ENCODE data around the gene NSMCE1.

NSMCE1 gene

GRCh38 chr16:27233731-27234130 is 34.8 kb downstream of the NSMCE1 start:
- no peak overlapping the region for H3K27ac ChIP-seq
- DNase-seq (ENCODE audit: low read depth, low spot score) = no peak

DNA sequence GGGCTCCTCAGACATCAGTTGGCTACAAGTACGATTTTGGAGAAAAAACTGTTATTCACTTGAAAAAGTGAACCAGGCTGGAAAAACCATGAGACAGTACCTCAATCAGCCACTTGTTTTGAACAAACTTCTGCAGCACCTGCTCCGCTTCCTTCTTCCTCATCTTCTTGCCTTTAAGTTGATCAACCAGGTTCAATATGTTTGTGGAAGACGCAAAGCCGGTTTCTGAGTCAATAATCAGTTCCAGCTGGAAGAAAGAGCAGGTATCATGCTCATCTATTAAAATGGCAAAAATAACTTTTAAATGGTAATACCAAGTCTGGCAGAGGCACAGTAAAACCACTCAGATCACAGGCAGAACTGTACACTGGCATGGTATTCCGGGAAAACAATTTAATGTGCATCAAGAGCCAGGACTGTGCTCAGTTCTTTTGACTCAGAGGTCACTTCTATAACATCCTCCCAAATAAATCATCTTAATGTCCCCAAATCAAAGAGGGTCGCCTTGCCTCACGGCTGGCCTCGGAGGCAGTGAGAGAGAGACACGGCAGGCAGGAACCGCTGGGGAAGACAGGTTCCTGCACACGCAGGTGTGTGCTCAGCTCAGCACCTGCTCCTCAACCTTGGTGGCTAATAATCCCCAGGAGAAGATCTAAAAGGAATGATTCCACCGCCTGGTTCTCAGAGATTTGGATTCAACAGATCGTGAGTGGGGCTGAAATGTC is 35.5 kb downstream of the NSMCE1 start:
- DNase-seq (ENCODE audit: low read depth, low spot score) = no peak
- no peak overlapping the region for H3K27ac ChIP-seq

DNA sequence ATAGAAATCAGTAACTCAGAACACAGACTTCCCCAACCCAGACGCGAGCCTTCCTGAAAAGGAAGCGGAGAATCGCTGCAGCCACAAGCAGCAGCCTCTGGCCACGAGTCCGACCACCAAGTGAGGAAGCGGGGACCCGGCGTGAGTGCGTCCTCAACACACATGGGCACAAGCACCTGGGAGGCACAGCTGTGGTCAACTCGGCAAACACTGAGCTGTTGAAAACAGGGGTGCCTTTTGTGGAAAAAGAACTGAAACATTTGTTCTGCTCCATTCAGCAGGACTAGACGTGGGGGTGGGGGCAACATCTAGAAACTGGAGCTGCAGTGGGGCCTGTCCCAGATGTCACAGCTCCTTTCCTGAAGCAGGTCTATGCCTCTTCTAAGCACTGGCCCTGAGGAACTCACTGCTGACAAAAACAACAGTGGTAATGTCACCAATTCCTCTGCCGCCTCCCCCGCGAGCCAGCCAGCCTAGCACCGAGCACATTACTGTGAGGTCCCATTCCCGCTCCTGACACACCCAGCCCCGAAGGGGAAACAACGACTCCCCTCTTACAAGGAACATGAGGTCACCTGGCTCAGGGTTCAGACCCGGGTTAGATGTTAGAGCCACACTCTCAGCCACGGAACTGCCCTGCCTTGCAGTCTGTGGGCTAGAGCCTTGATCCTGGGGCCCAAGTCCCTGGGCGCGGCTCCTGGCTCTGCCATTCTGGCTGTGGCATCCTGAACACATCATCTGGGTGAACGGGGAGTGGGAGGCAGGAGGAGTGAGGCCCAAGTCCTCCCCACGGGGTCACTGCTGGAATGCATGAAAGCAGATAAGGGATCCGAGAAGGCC is 36.3 kb downstream of the NSMCE1 start:
- DNase-seq (ENCODE audit: low read depth, low spot score) = no peak
- H3K27ac ChIP-seq = no peak overlapping the region

- H3K27ac ChIP-seq = no peak overlapping the region
- DNase-seq (ENCODE audit: low read depth, low spot score) = no peak
Observed at GRCh38 chr16:27231692-27232060, 36.9 kb downstream of the NSMCE1 start.

DNA sequence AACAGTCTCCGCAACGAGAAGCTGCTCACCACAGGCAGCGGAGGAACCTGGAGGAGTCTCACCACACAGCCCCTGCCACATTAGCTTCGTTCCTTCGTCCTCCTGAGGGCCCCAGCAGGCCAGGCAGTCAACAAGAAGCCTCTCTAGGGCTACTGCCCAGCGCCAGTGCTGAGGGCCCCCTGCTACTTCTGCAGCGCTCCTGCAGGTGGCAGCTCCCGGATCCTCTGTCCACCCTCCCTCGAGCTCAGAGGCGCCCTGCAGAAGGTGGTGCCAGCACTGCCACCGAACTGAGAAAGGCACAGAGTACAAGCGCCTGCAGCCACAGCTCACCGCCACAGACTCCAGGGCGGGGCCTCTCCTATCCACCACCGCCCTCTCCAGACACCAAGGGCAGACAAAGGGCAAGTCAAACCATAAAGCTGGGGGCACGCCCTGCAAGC is 38.0 kb downstream of the NSMCE1 start:
- no peak overlapping the region for H3K27ac ChIP-seq
- no peak for DNase-seq (ENCODE audit: low read depth, low spot score)

DNA sequence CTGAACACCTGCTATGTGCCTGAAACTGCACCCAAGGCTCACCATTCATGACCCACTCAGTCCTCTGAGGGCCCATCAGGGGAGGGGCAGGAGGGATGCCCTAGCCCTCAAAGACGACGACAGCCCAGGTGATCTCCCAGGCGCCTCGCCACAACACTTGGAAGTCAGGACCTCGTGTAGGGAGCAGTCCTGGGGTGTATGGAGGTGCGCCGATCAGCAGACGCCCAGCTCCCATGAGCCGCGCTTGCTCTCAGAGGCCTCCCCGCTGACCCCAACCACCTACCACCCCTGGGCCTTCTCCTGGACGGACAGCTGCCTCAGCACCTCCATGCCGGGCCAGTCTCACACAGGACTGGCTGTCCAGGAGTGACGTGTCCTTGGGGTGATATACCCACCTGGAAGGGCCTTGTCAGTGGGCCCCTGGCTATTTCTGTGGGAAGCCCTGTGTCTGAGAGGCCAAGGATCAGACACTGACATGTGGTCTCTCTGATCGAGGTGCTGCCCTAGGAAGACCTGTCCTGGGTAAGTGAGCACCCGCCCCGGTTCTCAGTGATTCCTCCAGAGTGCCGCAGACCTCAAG is 38.6 kb downstream of the NSMCE1 start:
- DNase-seq (ENCODE audit: low read depth, low spot score) = no peak
- no peak overlapping the region for H3K27ac ChIP-seq

DNA sequence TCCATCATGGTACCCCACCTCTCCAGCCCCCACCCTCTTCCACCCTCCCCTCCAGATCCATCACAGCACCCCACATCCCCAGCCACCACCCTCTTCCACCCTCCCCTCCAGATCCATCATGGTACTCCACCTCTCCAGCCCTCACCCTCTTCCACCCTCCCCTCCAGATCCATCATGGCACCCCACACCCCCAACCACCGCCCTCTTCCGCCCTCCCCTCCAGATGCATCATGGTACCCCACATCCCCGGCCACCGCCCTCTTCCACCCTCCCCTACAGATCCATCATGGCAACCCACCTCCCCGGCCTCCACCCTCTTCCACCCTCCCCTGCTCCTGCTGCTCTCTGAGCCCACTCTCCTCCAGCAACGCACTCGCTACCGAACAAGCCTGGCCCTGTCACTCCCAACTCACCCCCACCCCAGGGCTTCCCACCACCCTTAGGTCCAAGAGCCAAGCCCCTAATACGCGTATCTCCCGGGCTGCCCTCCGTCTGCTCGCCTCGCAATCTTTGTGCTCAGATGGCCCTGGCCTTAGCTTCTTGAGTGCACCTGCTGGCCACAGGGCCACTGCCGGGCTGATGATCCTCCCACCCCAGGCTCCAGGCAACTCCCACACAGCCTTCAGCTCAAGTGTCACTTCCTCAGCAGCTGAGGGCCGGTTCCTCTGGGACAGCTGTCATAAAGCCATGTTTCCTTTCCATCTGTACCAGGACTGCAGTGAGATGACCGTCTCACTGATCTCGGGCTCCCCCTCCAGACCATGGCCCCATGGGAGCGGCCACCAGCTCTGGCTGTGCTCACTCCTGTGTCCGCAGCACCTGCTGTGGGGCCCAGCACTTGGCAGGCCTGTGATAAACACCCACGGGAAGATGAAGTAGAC is 39.7 kb downstream of the NSMCE1 start:
- H3K27ac ChIP-seq = no peak overlapping the region

GRCh38 chr16:27228045-27228444 is 40.5 kb downstream of the NSMCE1 start:
- no peak overlapping the region for H3K27ac ChIP-seq
- no peak for DNase-seq (ENCODE audit: low read depth, low spot score)

More for the DNA sequence above, 39.7 kb downstream of the NSMCE1 start:
- DNase-seq (ENCODE audit: low read depth, low spot score) = no peak

DNA sequence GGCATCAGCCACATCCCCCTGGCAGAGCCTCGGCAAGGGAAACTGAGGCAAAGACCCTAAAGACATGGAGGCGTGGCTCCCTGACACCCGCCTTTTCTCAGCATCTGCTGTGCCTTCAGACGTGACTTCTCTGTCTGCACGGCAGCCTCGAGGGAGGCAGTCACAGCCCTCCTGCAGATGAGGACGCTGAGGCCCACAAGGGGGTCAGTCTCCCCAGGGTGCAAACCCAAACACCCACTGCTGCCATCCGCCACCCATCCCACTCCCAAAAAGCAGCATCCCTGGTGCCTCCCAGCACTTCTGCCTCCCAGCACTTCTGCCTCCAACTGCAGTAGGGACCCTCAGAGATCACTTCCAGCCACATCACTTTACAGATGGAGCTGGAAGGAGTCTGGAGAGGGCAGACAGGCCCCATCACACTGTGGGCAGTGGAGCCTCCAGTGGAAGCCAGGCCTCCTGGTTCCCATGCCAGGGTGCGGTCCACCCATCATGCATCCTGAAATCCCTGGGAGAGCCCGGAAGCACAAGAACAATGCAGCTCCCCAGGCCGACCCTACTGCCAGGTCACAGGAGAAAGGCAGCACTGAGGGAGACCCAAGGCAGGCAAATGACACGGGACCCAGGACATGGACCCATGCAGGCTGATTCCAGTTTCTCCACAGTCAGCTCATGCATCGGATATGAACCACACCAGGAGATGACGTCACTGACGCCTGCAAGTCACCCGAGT is 41.4 kb downstream of the NSMCE1 start:
- no peak overlapping the region for H3K27ac ChIP-seq
- DNase-seq (ENCODE audit: low read depth, low spot score) = no peak

DNA sequence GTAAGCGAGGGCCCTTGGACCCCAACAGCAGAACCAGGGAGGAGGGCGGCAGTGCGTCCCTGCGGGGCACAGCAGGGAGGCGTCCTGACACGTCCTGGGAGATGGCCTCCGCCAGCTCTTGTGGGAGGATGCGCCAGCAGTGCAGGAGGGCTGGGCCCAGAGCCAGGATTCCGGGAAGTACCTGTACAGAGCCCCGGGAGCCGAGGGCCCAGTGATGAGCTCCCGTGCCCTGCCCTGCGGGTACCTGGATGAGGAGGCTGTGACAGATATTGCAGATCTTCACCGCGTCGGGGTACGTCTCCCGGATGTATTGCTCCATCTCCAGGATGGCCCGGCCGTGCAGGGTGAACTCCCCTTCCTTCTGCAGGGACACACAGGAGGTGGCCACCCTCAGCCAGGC is 42.1 kb downstream of the NSMCE1 start:
- H3K27ac ChIP-seq = no peak overlapping the region
- no peak for DNase-seq (ENCODE audit: low read depth, low spot score)

DNA sequence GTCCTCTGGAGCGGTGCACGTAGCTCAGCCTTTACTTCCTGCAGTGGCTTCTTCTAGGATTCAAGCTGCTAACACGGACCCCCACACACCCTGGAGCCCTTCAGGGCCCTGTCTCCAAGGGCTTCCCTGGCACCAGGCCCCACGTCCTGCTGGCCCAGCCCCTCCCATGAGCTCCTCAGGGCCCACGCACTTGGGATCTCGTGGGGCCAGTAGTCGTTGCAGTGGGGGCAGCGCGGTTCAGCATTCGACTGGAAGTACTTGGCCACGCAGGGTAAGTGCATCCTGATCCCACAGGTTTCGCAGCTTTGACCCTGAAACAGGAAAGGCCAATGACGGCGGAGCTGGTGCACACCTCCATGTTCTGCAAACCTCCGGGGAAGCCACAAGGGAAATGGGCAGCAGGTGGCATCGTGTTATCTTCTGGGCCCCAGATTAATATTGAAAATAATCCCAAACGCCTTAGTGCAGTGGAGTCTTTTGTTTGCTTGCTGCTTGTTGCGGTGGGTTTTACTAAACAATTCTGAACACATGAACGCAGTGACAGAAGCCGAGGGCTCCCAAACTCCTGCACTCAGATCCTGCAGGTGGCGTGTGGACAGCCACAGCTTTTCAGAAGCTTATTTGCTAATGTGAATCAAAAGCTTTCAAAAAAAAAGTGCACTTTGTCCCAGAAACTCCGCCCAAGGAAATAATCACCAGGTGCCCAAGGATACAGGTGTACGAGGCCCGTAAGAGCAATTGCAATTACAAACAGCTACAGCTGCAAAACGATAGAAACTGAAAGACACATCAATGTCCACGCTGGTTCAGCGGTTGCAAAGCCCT is 42.8 kb downstream of the NSMCE1 start:
- DNase-seq (ENCODE audit: low read depth, low spot score) = no peak
- H3K27ac ChIP-seq = no peak overlapping the region

DNA sequence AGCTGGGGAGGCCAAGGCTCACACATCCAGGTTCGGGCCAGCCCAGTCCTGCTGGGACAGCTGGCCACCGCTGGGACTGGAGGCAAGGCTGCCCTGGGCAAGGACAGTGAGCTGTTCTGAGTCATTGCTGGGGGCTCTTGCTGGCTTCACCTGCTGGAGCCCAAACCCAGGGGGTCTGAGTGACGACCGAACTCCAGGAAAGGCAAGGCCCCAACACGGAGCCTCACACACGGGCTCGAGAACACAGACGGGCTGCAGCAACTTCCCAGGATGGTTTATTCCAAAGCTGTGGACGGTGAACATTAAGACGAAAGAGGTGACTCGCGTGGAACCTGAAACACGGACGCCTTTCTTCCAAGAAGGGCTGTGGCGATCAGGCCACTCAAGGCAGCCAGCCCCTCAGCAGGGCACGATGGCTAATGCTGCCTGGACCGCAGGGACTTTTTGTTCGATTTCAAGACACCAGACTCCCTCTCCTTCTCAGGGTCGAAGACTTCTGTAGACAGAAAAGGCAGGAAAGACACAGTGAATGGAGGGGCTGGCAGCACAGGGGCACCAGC is 43.8 kb downstream of the NSMCE1 start:
- no peak for DNase-seq (ENCODE audit: low read depth, low spot score)
- H3K27ac ChIP-seq = no peak overlapping the region

DNA sequence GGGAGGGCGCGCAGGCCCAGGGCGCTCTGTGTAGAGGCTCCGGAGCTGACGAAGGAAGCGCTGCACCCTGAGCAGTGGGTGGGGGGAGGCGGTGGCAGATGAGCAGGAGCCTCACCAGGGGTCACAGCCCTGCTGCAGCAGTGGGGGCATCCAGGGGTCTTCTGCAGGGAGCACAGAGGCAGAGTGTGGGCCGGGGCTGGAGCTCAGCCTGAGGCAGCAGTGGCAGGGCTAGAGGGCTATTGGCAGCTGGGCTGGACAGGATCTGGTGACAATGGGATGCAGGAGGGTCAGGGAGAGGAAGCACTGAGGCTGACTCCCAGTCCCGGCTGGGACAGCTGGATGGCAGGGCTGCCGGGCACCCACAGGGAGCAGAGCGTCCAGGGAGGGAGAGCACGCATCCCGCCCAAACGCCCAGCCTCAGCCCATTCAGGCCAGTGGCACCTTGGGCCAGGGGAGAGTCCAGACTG is 44.3 kb downstream of the NSMCE1 start:
- no peak for DNase-seq (ENCODE audit: low read depth, low spot score)
- H3K27ac ChIP-seq = no peak overlapping the region

GRCh38 chr16:27223701-27224100 is 44.9 kb downstream of the NSMCE1 start:
- no peak overlapping the region for H3K27ac ChIP-seq
- no peak for DNase-seq (ENCODE audit: low read depth, low spot score)

GRCh38 chr16:27223226-27223610 is 45.4 kb downstream of the NSMCE1 start:
- no peak for DNase-seq (ENCODE audit: low read depth, low spot score)
- no peak overlapping the region for H3K27ac ChIP-seq

DNA sequence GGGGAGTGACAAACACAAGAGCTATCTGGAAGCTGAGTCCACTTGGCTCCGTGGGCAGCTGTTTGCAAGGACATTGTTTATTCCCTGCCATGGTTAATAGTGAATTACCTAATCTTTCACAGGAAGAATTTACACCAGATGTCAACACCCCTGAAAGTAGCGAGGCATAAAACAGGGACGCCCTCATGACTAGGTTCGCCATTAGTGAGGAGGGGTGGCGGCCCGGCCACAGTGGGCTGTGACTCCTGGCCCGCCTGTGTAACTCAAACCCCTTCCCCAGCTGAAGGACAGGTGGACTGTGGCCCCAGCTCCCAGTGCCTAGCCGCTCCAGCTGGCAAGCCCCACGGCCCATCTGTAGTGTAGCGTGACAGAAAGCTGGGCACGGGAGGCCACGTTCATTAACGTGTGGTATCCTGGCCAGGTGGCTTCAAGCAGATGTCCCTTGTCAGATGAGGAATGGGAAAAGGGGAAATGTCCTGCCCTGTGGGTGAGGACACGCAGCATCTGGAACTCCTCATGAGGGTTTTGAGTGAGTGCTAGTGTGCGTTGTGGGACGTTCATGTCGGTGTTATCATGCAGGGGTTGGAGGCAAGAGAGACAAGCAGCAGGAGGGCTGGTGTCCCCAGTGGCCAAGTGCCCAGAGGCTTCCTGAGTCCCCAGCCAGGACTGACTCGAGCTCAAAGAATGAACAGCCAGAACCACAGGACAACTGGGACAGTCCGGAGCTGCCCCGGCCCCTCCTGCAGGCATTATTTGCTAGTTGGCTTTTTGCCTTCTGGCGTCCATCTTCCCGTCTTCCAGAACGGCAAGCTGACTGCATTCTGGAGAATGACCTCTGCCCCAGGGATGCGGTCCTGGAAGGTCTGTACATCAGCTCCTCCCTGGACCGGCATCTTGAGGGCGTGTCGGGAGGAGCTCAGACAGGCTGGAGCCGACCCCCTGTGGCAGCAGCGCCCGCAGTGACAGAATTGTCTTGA is 46.0 kb downstream of the NSMCE1 start:
- no peak overlapping the region for H3K27ac ChIP-seq
- DNase-seq (ENCODE audit: low read depth, low spot score) = no peak

DNA sequence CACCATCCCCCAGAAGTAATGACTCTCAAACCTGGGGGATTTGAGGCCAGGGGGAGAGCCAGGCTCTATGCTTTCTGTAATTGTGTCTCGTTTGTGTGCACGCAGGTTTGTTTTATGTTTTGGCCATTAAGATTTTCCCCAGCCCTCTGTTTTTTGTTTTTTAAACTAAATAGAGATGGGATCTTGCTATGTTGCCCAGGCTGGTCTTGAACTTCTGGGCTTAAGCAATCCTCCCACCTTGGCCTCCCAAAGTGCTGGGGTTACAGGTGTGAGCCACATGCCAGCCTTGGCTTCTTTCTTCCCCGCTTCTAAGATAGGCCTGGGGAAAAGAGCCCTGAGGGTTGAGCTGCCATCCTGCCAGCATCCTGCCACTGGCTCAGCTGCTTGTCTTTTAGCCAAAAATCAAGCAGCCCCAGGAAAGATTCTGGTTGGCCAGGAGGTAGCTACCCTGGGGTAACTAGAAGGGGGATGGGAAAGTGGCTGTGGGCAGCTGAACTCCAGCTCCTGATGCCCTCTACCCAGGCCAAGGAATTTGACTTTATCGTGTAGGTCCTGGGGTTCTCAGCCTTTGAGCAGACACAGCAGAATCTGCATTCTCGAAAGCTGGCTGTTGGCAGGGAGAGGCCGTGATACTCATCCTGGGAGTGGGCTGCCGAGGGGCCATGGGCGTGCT is 46.9 kb downstream of the NSMCE1 start:
- no peak overlapping the region for H3K27ac ChIP-seq
- DNase-seq (ENCODE audit: low read depth, low spot score) = no peak
